Measurements from ENCODE around the gene ZCCHC7. TPM values are rescaled to one million over a fixed set of nuclear protein-coding genes. Genes with fewer than 3 reads are reported as not detected.
"Not testable (repeated sequence)": the region's sequence is repeated elsewhere in the genome, so short reads cannot be mapped to it uniquely, and the experiment has no call there.

ZCCHC7 gene
- total and polyA plus RNA-seq, 4 donors = 7.7 to 28.0 (median 12.6) TPM

DNA sequence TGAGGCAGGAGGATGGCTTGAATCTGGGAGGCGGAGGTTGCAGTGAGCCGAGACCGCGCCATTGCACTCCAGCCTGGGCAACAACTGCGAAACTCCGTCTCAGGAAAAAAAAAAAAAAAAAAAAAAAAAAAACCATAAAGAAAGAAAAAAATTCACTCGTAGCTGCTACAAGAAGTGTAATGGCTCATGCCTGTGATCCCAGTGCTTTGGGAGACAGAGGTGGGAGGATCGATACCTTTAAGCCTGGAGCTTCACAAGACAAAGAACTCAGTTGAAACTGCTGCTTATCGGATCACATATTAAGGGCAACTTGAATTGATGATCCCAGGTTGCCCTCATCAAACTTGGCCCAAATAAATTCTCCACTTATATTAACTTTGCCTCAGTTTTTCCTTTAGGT is 1.0 kb upstream of the ZCCHC7 start:
- no peak overlapping the region for H3K4me3 ChIP-seq
- H3K27me3 ChIP-seq (ENCODE audit: control insufficient read depth in 3 of 3, insufficient read depth in 3 of 3, low read length in 2 of 3) = no peaks in the 10 kb centered on the region
- ATAC-seq (ENCODE audit: insufficient read depth, low FRiP score) = no peak
- 95 to 97% methylated on average over 9 of the region's 9 CpGs for WGBS, 2 donors
- H3K4me1 ChIP-seq (ENCODE audit: control insufficient read depth in 5 of 5, insufficient read depth in 5 of 5, low read length in 5 of 5) = peaks cover 0 to 8% (median 5%) of the 10 kb centered on the region in 5 donors
- H3K9ac ChIP-seq (ENCODE audit: insufficient read depth in 1 of 2, low read length in 2 of 2) = no peak overlapping the region
- H3K27ac ChIP-seq (ENCODE audit: low read depth in 1 of 2, low read length in 1 of 2) = no peak overlapping the region
- TF ChIP-seq CTCF (IDR thresholded peaks at IDR 0.05; ENCODE audit: control extremely low read depth, extremely low read depth) = no peak
- H3K9me3 ChIP-seq (ENCODE audit: control insufficient read depth in 4 of 4, insufficient read depth in 3 of 4, low read length in 3 of 4) = no peaks in the 10 kb centered on the region
- H3K36me3 ChIP-seq (ENCODE audit: control insufficient read depth in 4 of 4, insufficient read depth in 4 of 4, low read length in 4 of 4) = no peaks in the 10 kb centered on the region
- DNase-seq = no peak

- not testable (repeated sequence) for H3K9me3 ChIP-seq (ENCODE audit: control insufficient read depth in 4 of 4, insufficient read depth in 3 of 4, low read length in 3 of 4); H3K4me1 ChIP-seq (ENCODE audit: control insufficient read depth in 5 of 5, insufficient read depth in 5 of 5, low read length in 5 of 5); H3K27me3 ChIP-seq (ENCODE audit: control insufficient read depth in 3 of 3, insufficient read depth in 3 of 3, low read length in 2 of 3); H3K36me3 ChIP-seq (ENCODE audit: control insufficient read depth in 4 of 4, insufficient read depth in 4 of 4, low read length in 4 of 4)
- H3K27ac ChIP-seq (ENCODE audit: low read depth in 1 of 2, low read length in 1 of 2) = peak overlapping the region; percentile 82 to 96
- DNase-seq = peak in 1 of 3 donors; percentile 46
- 1% methylated on average over 23 of the region's 23 CpGs for WGBS, 2 donors
- peak; percentile 38 for ATAC-seq (ENCODE audit: insufficient read depth, low FRiP score)
- peak overlapping the region; percentile 82 to 90 for H3K9ac ChIP-seq (ENCODE audit: insufficient read depth in 1 of 2, low read length in 2 of 2)
- peak overlapping the region; percentile 73 for H3K4me3 ChIP-seq
Observed at GRCh38 chr9:37120843-37121335, 515 bp downstream of the ZCCHC7 start.

GRCh38 chr9:37121881-37122280 is 1.5 kb downstream of the ZCCHC7 start:
- no peak for ATAC-seq (ENCODE audit: insufficient read depth, low FRiP score)
- H3K27me3 ChIP-seq (ENCODE audit: control insufficient read depth in 3 of 3, insufficient read depth in 3 of 3, low read length in 2 of 3) = no peaks in the 10 kb centered on the region
- H3K4me1 ChIP-seq (ENCODE audit: control insufficient read depth in 5 of 5, insufficient read depth in 5 of 5, low read length in 5 of 5) = peaks cover 0 to 8% (median 5%) of the 10 kb centered on the region in 5 donors
- no peak overlapping the region for H3K4me3 ChIP-seq
- WGBS, 2 donors = 85 to 94% methylated on average over 4 of the region's 4 CpGs
- H3K36me3 ChIP-seq (ENCODE audit: control insufficient read depth in 4 of 4, insufficient read depth in 4 of 4, low read length in 4 of 4) = peaks cover 0 to 4% (median under 1%) of the 10 kb centered on the region in 4 donors
- no peak overlapping the region for H3K27ac ChIP-seq (ENCODE audit: low read depth in 1 of 2, low read length in 1 of 2)
- no peak for TF ChIP-seq CTCF (IDR thresholded peaks at IDR 0.05; ENCODE audit: control extremely low read depth, extremely low read depth)
- DNase-seq = no peak
- no peaks in the 10 kb centered on the region for H3K9me3 ChIP-seq (ENCODE audit: control insufficient read depth in 4 of 4, insufficient read depth in 3 of 4, low read length in 3 of 4)
- peak overlapping the region in 1 of 2 donors; percentile 61 for H3K9ac ChIP-seq (ENCODE audit: insufficient read depth in 1 of 2, low read length in 2 of 2)

- ATAC-seq (ENCODE audit: insufficient read depth, low FRiP score) = no peak
- 91 to 93% methylated on average over 6 of the region's 6 CpGs for WGBS, 2 donors
Observed at GRCh38 chr9:37126214-37126788, 5.9 kb downstream of the ZCCHC7 start.

More at GRCh38 chr9:37126214-37126788, 5.9 kb downstream of the ZCCHC7 start:
- peaks cover 2 to 8% (median 5%) of the 10 kb centered on the region in 5 donors for H3K4me1 ChIP-seq (ENCODE audit: control insufficient read depth in 5 of 5, insufficient read depth in 5 of 5, low read length in 5 of 5)
- no peak overlapping the region for H3K4me3 ChIP-seq
- H3K27ac ChIP-seq (ENCODE audit: low read depth in 1 of 2, low read length in 1 of 2) = no peak overlapping the region
- no peak for TF ChIP-seq CTCF (IDR thresholded peaks at IDR 0.05; ENCODE audit: control extremely low read depth, extremely low read depth)
- no peaks in the 10 kb centered on the region for H3K27me3 ChIP-seq (ENCODE audit: control insufficient read depth in 3 of 3, insufficient read depth in 3 of 3, low read length in 2 of 3)
- H3K9ac ChIP-seq (ENCODE audit: insufficient read depth in 1 of 2, low read length in 2 of 2) = no peak overlapping the region
- H3K9me3 ChIP-seq (ENCODE audit: control insufficient read depth in 4 of 4, insufficient read depth in 3 of 4, low read length in 3 of 4) = no peaks in the 10 kb centered on the region
- no peak for DNase-seq
- peaks cover 0 to 9% (median 5%) of the 10 kb centered on the region in 4 donors for H3K36me3 ChIP-seq (ENCODE audit: control insufficient read depth in 4 of 4, insufficient read depth in 4 of 4, low read length in 4 of 4)

Data from lung (tissue), 12 donors.